ENCODE measurements around the gene SFT2D1.
A peak's percentile ranks its signal among the peaks of the same experiment; 100 is the strongest.

SFT2D1 gene

GRCh38 chr6:166334878-166335277 lies 7.5 kb downstream of the SFT2D1 start:
- no peak for DNase-seq (ENCODE audit: low read depth, low spot score)

GRCh38 chr6:166333172-166333995 lies 9.0 kb downstream of the SFT2D1 start:
- DNase-seq (ENCODE audit: low read depth, low spot score) = no peak

- no peak for DNase-seq (ENCODE audit: low read depth, low spot score)
Measured at GRCh38 chr6:166331503-166332415, 10.6 kb downstream of the SFT2D1 start.

- DNase-seq (ENCODE audit: low read depth, low spot score) = peak; percentile 80
Measured at GRCh38 chr6:166330612-166331011, 11.7 kb downstream of the SFT2D1 start.

GRCh38 chr6:166325383-166326042 lies 16.8 kb downstream of the SFT2D1 start:
- DNase-seq (ENCODE audit: low read depth, low spot score) = no peak

GRCh38 chr6:166323395-166323794 lies 18.9 kb downstream of the SFT2D1 start:
- no peak for DNase-seq (ENCODE audit: low read depth, low spot score)

- DNase-seq (ENCODE audit: low read depth, low spot score) = no peak
Measured at GRCh38 chr6:166318649-166319600, 23.4 kb downstream of the SFT2D1 start.

- DNase-seq (ENCODE audit: low read depth, low spot score) = no peak
Measured at GRCh38 chr6:166318227-166318626, 24.1 kb downstream of the SFT2D1 start.

GRCh38 chr6:166317261-166318212 lies 24.8 kb downstream of the SFT2D1 start:
- no peak for DNase-seq (ENCODE audit: low read depth, low spot score)

- DNase-seq (ENCODE audit: low read depth, low spot score) = no peak
Measured at GRCh38 chr6:166315436-166315835, 26.9 kb downstream of the SFT2D1 start.

GRCh38 chr6:166314454-166314853 lies 27.9 kb downstream of the SFT2D1 start:
- DNase-seq (ENCODE audit: low read depth, low spot score) = no peak

GRCh38 chr6:166313255-166314070 lies 28.9 kb downstream of the SFT2D1 start:
- no peak for DNase-seq (ENCODE audit: low read depth, low spot score)

- DNase-seq (ENCODE audit: low read depth, low spot score) = no peak
Measured at GRCh38 chr6:166312832-166313231, 29.5 kb downstream of the SFT2D1 start.

- no peak for DNase-seq (ENCODE audit: low read depth, low spot score)
Measured at GRCh38 chr6:166310634-166311033, 31.7 kb downstream of the SFT2D1 start.

GRCh38 chr6:166309977-166310376 lies 32.4 kb downstream of the SFT2D1 start:
- no peak for DNase-seq (ENCODE audit: low read depth, low spot score)

GRCh38 chr6:166308769-166309589 lies 33.4 kb downstream of the SFT2D1 start:
- DNase-seq (ENCODE audit: low read depth, low spot score) = no peak

- no peak for DNase-seq (ENCODE audit: low read depth, low spot score)
Measured at GRCh38 chr6:166308033-166308768, 34.1 kb downstream of the SFT2D1 start, which contains the start of gene PRR18. Gene PRR18, minus strand, starts transcription at chr6:166308392. Its CDS starts 250 bp downstream, at chr6:166308142.
